ENCODE results near the gene BMPR1B. TPM values are rescaled to one million over a fixed set of nuclear protein-coding genes. Genes with fewer than 3 reads are reported as not detected.
A peak's percentile ranks its signal among the peaks of the same experiment; 100 is the strongest.

The BMPR1B gene
- total RNA-seq, 6 experiments from 2014 or later: 0.31 to 1.6 (median 0.62) TPM

GRCh38 chr4:95007998-95008397 lies 250.2 kb downstream of the BMPR1B start:
- Histone ChIP-seq H3K4me1 (no peaks in the 10 kb centered on the region), H3K36me3 (no peaks in the 10 kb centered on the region), H3K27me3 (peaks cover 0 to 4% of the 10 kb centered on the region in 2 donors), H3K9me3 (no peaks in the 10 kb centered on the region), H3K4me3 (no peak overlapping the region), H3K27ac (no peak overlapping the region)
- ATAC-seq (no peak), DNase-seq (no peak)
- TF ChIP-seq, protein P1, sequence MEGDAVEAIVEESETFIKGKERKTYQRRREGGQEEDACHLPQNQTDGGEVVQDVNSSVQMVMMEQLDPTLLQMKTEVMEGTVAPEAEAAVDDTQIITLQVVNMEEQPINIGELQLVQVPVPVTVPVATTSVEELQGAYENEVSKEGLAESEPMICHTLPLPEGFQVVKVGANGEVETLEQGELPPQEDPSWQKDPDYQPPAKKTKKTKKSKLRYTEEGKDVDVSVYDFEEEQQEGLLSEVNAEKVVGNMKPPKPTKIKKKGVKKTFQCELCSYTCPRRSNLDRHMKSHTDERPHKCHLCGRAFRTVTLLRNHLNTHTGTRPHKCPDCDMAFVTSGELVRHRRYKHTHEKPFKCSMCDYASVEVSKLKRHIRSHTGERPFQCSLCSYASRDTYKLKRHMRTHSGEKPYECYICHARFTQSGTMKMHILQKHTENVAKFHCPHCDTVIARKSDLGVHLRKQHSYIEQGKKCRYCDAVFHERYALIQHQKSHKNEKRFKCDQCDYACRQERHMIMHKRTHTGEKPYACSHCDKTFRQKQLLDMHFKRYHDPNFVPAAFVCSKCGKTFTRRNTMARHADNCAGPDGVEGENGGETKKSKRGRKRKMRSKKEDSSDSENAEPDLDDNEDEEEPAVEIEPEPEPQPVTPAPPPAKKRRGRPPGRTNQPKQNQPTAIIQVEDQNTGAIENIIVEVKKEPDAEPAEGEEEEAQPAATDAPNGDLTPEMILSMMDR (IDR thresholded peaks at IDR 0.05): no peak
- no peak for TF ChIP-seq POLR2A (IDR thresholded peaks at IDR 0.05)
- 66% methylated on average over 3 of the region's 3 CpGs for WGBS (ENCODE audit: insufficient coverage, low coverage, low lambda C conversion rate, missing lambda C conversion rate)
- intact Hi-C loops (cut with DNase I): no loop called here

DNA sequence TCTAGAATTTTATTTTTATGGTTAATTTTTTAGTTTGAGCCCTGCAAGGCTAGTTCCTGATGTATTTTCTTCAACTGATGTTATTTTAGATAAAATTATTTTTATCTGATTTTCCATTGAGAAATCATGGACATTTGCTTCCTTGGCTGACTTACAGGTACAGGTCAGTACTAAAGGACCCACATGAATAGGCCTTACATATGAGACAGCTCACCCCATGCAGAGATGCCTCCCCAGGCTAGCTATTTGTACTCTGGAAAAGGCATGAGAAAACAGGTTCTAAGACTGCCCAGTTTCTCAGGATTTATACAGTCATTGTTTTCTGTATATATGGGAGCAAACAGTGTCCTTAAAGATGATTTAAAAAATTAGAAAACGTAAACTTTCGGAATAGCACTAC lies 255.5 kb downstream of the BMPR1B start:
- TF ChIP-seq, protein P1 (IDR thresholded peaks at IDR 0.05): no peak
- no peak for TF ChIP-seq POLR2A (IDR thresholded peaks at IDR 0.05)
- ATAC-seq (no peak), DNase-seq (no peak)
- Histone ChIP-seq H3K4me3 (no peak overlapping the region), H3K9me3 (no peaks in the 10 kb centered on the region), H3K36me3 (no peaks in the 10 kb centered on the region), H3K4me1 (peaks cover 0 to 12% (median 6%) of the 10 kb centered on the region in 4 donors), H3K27me3 (peaks cover 0 to 4% of the 10 kb centered on the region in 2 donors), H3K27ac (no peak overlapping the region)
- WGBS (ENCODE audit: insufficient coverage, low coverage, low lambda C conversion rate, missing lambda C conversion rate): 84% methylated on average over 2 of the region's 2 CpGs
- intact Hi-C loops (cut with DNase I): no loop called here

DNA sequence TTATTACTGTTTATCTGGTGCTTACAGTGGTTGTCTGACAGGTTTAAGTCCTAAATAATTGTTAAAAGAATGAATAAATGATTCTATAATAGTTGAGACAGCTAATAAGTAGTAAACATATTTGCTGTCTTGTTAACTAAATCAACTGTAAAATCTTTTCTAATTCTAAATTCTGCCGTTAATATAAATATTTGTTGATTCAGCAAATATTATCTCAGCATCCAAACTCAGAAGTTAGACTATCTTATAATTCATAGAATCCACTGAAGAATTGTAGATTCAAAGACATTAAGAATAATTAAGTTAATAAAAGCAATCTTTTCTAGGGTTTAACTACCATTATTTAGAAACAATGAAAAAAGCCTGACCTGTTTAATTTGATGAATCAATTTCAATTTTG lies 256.3 kb downstream of the BMPR1B start:
- ATAC-seq: no peak
- H3K27ac ChIP-seq: no peak overlapping the region
- no peaks in the 10 kb centered on the region for H3K9me3 ChIP-seq
- H3K36me3 ChIP-seq: no peaks in the 10 kb centered on the region
- TF ChIP-seq POLR2A (IDR thresholded peaks at IDR 0.05): no peak
- TF ChIP-seq, protein P1 (IDR thresholded peaks at IDR 0.05): no peak
- intact Hi-C loops (cut with DNase I): no loop called here
- whole genome bisulfite sequencing (ENCODE audit: insufficient coverage, low coverage, low lambda C conversion rate, missing lambda C conversion rate): 57% methylated on average over 1 of the region's 1 CpG
- no peak for DNase-seq
- H3K4me3 ChIP-seq: no peak overlapping the region
- peaks cover 0 to 4% of the 10 kb centered on the region in 2 donors for H3K27me3 ChIP-seq
- peaks cover 0 to 19% (median 12%) of the 10 kb centered on the region in 4 donors for H3K4me1 ChIP-seq

DNA sequence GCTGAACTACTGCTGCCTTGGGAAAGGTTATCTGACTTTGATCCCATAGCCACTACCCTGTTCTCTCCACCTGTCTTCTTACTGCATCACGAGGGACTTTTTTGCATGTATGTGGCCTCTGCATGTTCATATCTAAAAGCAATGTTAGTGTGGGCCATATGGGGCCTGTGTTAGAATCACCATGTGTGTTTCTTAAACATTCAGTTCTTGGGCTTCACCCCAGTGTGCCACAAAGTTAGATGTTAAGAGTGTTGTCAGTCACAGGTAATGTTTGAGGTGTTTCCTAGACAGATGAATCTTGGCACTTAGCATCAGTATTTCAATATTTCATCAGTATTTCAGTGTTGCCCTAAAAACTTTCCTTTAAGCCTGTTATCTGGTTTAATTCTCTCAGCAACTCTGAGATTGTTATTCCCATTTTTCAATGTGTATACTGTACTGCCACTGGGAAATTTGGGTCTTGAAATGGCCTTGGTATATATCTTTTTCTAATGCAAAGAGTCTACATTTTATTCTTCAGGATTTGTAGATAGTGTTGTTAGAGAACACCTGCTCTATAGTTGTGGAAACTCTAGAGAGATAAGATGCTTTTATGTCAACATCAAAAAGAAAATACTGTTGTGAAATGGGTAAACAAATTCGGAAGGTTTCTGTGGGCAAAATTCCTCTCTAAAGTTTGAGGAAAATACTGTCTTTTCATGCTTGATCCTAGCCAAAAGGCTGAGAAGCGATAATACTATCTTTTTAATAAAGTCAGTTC lies 259.7 kb downstream of the BMPR1B start:
- peaks cover 0 to 23% (median 12%) of the 10 kb centered on the region in 4 donors for H3K4me1 ChIP-seq
- peak overlapping the region in 1 of 3 donors; percentile 41 for H3K27ac ChIP-seq
- ATAC-seq (peak; percentile 61 to 85 (median 76)), DNase-seq (no peak)
- H3K4me3 ChIP-seq: no peak overlapping the region
- intact Hi-C loops (cut with DNase I): no loop called here
- TF ChIP-seq, protein P1 (IDR thresholded peaks at IDR 0.05): no peak
- TF ChIP-seq POLR2A (IDR thresholded peaks at IDR 0.05): no peak
- H3K27me3 ChIP-seq: peaks cover 0 to 3% of the 10 kb centered on the region in 2 donors
- no peaks in the 10 kb centered on the region for H3K36me3 ChIP-seq
- H3K9me3 ChIP-seq: no peaks in the 10 kb centered on the region
- 29% methylated on average over 3 of the region's 3 CpGs for WGBS (ENCODE audit: insufficient coverage, low coverage, low lambda C conversion rate, missing lambda C conversion rate)

All from right lobe of liver (tissue), 6 donors.